H9 (cell line): Measurements from ENCODE around the gene KIAA2012. TPM values are rescaled to one million over a fixed set of nuclear protein-coding genes. Genes with fewer than 3 reads are reported as not detected.

ENCODE experiments used
- DNase-seq: peaks from one replicate; pipeline ENCODE4 v3.0.0-alpha.2; 2017
- H2AFZ ChIP-seq: one replicate; pipeline ENCODE4 v1.6.1; 2013; ENCODE audit warnings: mild to moderate bottlenecking, low read length, control low read depth, moderate library complexity
- H2AK5ac ChIP-seq: 2 replicates; pipeline ENCODE4 v1.6.1; 2013; ENCODE audit warnings: low read length, control low read depth, mixed read lengths; ENCODE audit not compliant: insufficient read length
- H2BK120ac ChIP-seq: one replicate; pipeline ENCODE4 v1.6.1; 2013; ENCODE audit warnings: low read depth, mild to moderate bottlenecking, low read length, control low read depth, inconsistent platforms; ENCODE audit not compliant: poor library complexity, severe bottlenecking
- H2BK12ac ChIP-seq: 2 replicates; pipeline ENCODE4 v1.6.1; 2013; ENCODE audit warnings: low read length, control low read depth, mixed read lengths, low read depth; ENCODE audit not compliant: insufficient read length
- H2BK15ac ChIP-seq: 2 replicates; pipeline ENCODE4 v1.6.1; 2013; ENCODE audit warnings: low read depth, low read length, control low read depth
- H2BK20ac ChIP-seq: one replicate; pipeline ENCODE4 v1.6.1; 2013; ENCODE audit warnings: low read depth, mild to moderate bottlenecking, low read length, control low read depth, inconsistent platforms; ENCODE audit not compliant: poor library complexity, severe bottlenecking
- H2BK5ac ChIP-seq: 2 replicates; pipeline ENCODE4 v1.6.1; 2013; ENCODE audit warnings: low read length, control low read depth, mixed read lengths; ENCODE audit not compliant: insufficient read length
- H3K14ac ChIP-seq: 2 replicates; pipeline ENCODE4 v1.6.1; 2013; ENCODE audit warnings: low read length, control low read depth; ENCODE audit not compliant: insufficient read depth
- H3K18ac ChIP-seq: 2 replicates; pipeline ENCODE4 v1.6.1; 2013; ENCODE audit warnings: low read depth, mild to moderate bottlenecking, mixed read lengths, low read length, control low read depth; ENCODE audit not compliant: insufficient read length
- H3K23ac ChIP-seq: 2 replicates; pipeline ENCODE4 v1.6.1; 2013; ENCODE audit warnings: low read length, control low read depth, mixed read lengths, low read depth; ENCODE audit not compliant: insufficient read length
- H3K23me2 ChIP-seq: 2 replicates; pipeline ENCODE4 v1.6.1; 2013; ENCODE audit warnings: low read depth, mild to moderate bottlenecking, mixed read lengths, low read length, control low read depth; ENCODE audit not compliant: insufficient read length, poor library complexity, severe bottlenecking
- H3K27ac ChIP-seq: 2 replicates; pipeline ENCODE4 v1.5.1; 2013; ENCODE audit warnings: low read length, control low read depth, mixed read lengths, low read depth; ENCODE audit not compliant: insufficient read length
- H3K27me3 ChIP-seq: 2 replicates; pipeline ENCODE4 v1.6.1; 2013; ENCODE audit warnings: low read length, control low read depth, inconsistent platforms; ENCODE audit not compliant: insufficient read depth
- H3K4ac ChIP-seq: 2 replicates; pipeline ENCODE4 v1.6.1; 2013; ENCODE audit warnings: low read depth, mild to moderate bottlenecking, control low read depth, inconsistent platforms, low read length, moderate library complexity
- H3K4me1 ChIP-seq: 2 replicates; pipeline ENCODE4 v1.6.1; 2013; ENCODE audit warnings: low read length, control low read depth, inconsistent platforms; ENCODE audit not compliant: insufficient read depth
- H3K4me2 ChIP-seq: 2 replicates; pipeline ENCODE4 v1.6.1; 2013; ENCODE audit warnings: low read length, control low read depth, mixed read lengths; ENCODE audit not compliant: insufficient read length, insufficient read depth
- H3K56ac ChIP-seq: 2 replicates; pipeline ENCODE4 v1.6.1; 2013; ENCODE audit warnings: low read depth, mild to moderate bottlenecking, mixed read lengths, low read length, control low read depth; ENCODE audit not compliant: insufficient read length
- H3K79me1 ChIP-seq: 2 replicates; pipeline ENCODE4 v1.6.1; 2013; ENCODE audit warnings: low read depth, mild to moderate bottlenecking, moderate library complexity, low read length, control low read depth, inconsistent platforms; ENCODE audit not compliant: insufficient read depth, poor library complexity, severe bottlenecking
- H3K79me2 ChIP-seq: 2 replicates; pipeline ENCODE4 v1.6.1; 2013; ENCODE audit warnings: low read length, control low read depth, inconsistent platforms; ENCODE audit not compliant: insufficient read depth
- H3K9ac ChIP-seq: 2 replicates; pipeline ENCODE4 v1.6.1; 2013; ENCODE audit warnings: low read length, control low read depth, mixed read lengths; ENCODE audit not compliant: insufficient read length; ENCODE audit errors: extremely low read depth
- H3K9me3 ChIP-seq: one replicate; pipeline ENCODE4 v1.6.1; 2013; ENCODE audit warnings: low read depth, low read length, inconsistent platforms; ENCODE audit not compliant: control insufficient read depth
- H3T11ph ChIP-seq: one replicate; pipeline ENCODE4 v1.6.1; 2013; ENCODE audit warnings: mild to moderate bottlenecking, low read length, control low read depth, inconsistent platforms
- H4K20me1 ChIP-seq: one replicate; pipeline ENCODE4 v1.6.1; 2013; ENCODE audit not compliant: control insufficient read depth, insufficient read length, insufficient read depth
- H4K5ac ChIP-seq: 2 replicates; pipeline ENCODE4 v1.6.1; 2013; ENCODE audit warnings: low read depth, mild to moderate bottlenecking, mixed read lengths, low read length, control low read depth; ENCODE audit not compliant: insufficient read length
- H4K8ac ChIP-seq: replicated peaks from 2 replicates; pipeline ENCODE4 v1.6.1; 2013; ENCODE audit warnings: low read length, control low read depth, mixed read lengths, low read depth; ENCODE audit not compliant: insufficient read length
- H4K91ac ChIP-seq: 2 replicates; pipeline ENCODE4 v1.6.1; 2013; ENCODE audit warnings: low read depth, mild to moderate bottlenecking, moderate library complexity, mixed read lengths, low read length, control low read depth; ENCODE audit not compliant: insufficient read length
- H3K27ac Mint-ChIP-seq, 3 experiments: 2 replicates in 2 of 3; 3 replicates in 1 of 3; pipeline ENCODE4 v1.8.0; 2020 to 2021; ENCODE audit warnings: mixed read lengths in 3 of 3, mild to moderate bottlenecking in 1 of 3, moderate library complexity in 1 of 3
- H3K27me3 Mint-ChIP-seq: 2 replicates; pipeline ENCODE4 v1.8.0; 2021; ENCODE audit warnings: low read depth, mild to moderate bottlenecking, moderate library complexity, mixed read lengths
- H3K36me3 Mint-ChIP-seq, 3 experiments: 2 replicates in 2 of 3; 3 replicates in 1 of 3; pipeline ENCODE4 v1.8.0; 2020 to 2021; ENCODE audit warnings: low read depth in 3 of 3, mixed read lengths in 3 of 3; ENCODE audit not compliant: insufficient read depth in 1 of 3
- H3K4me1 Mint-ChIP-seq, 2 experiments: 2 replicates each; pipeline ENCODE4 v1.8.0; 2020; ENCODE audit warnings: mixed read lengths in 2 of 2
- H3K4me3 Mint-ChIP-seq, 2 experiments: 2 replicates in 1 of 2; 3 replicates in 1 of 2; pipeline ENCODE4 v1.8.0; 2020 to 2021; ENCODE audit warnings: mild to moderate bottlenecking in 2 of 2, mixed read lengths in 2 of 2, moderate library complexity in 1 of 2
- H3K9me3 Mint-ChIP-seq, 2 experiments: 2 replicates in 1 of 2; 3 replicates in 1 of 2; pipeline ENCODE4 v1.8.0; 2020; ENCODE audit warnings: mild to moderate bottlenecking in 2 of 2, mixed read lengths in 2 of 2, moderate library complexity in 1 of 2
- CTCF ChIP-seq: fragments of 200-600 bp; sonication (generic); conservative IDR thresholded peaks from 3 replicates; pipeline ENCODE4 v1.8.0; 2021; ENCODE audit warnings: antibody characterized with exemption, mild to moderate bottlenecking
- WGBS: extraction: QIAGEN DNeasy Blood & Tissue Kit; methylation state at CpG from one replicate; pipeline ENCODE4 v1.1.7; 2013; ENCODE audit warnings: missing lambda C conversion rate, low lambda C conversion rate, mixed read lengths; ENCODE audit not compliant: insufficient read length; ENCODE audit errors: extremely low coverage; 5-methylcytosine and 5-hydroxymethylcytosine counted together
- total RNA-seq: library from RNA; stranded (reverse); gene quantifications from 2 replicates; pipeline ENCODE4 v1.2.1, GENCODE V29; 2021

Gene KIAA2012
- total RNA-seq, 1 experiment from 2014 or later, result not detected

- H2BK15ac ChIP-seq, result no peak overlapping the region
- no peak overlapping the region for H3K14ac ChIP-seq
- no peak overlapping the region for H3K4me2 ChIP-seq
- H4K20me1 ChIP-seq, result no peaks in the 10 kb centered on the region
- H3K4ac ChIP-seq, result no peak overlapping the region
- Mint-ChIP-seq H3K27ac (no peak overlapping the region), H3K27me3 (peaks cover 1% of the 10 kb centered on the region), H3K9me3 (no peaks in the 10 kb centered on the region), H3K36me3 (no peaks in the 10 kb centered on the region), H3K4me1 (peaks cover 32 to 44% of the 10 kb centered on the region in 2 experiments), H3K4me3 (no peak overlapping the region)
- no peak overlapping the region for H2BK20ac ChIP-seq
- H3K18ac ChIP-seq, result no peak overlapping the region
- no peaks in the 10 kb centered on the region for H3K27me3 ChIP-seq
- no peaks in the 10 kb centered on the region for H3K79me2 ChIP-seq
- H4K8ac ChIP-seq, result no peak overlapping the region
- no peaks in the 10 kb centered on the region for H3K9me3 ChIP-seq
- DNase-seq, result no peak
- H3K56ac ChIP-seq, result no peak overlapping the region
- H4K5ac ChIP-seq, result no peak overlapping the region
- H2BK5ac ChIP-seq, result no peak overlapping the region
- no peak overlapping the region for H2AK5ac ChIP-seq
- H3K9ac ChIP-seq, result no peak overlapping the region
- no peak for TF ChIP-seq CTCF
- H4K91ac ChIP-seq, result no peak overlapping the region
- H2BK12ac ChIP-seq, result no peak overlapping the region
- H3K4me1 ChIP-seq, result peaks cover 3% of the 10 kb centered on the region; the same call in 1 of the 2 replicates
- no peak overlapping the region for H3K27ac ChIP-seq
- no peak overlapping the region for H2AFZ ChIP-seq
- WGBS, result no CpG with 5 or more reads among the region's 1 CpG
- no peaks in the 10 kb centered on the region for H3K23me2 ChIP-seq
- no peaks in the 10 kb centered on the region for H3K79me1 ChIP-seq
- no peak overlapping the region for H3T11ph ChIP-seq
- no peak overlapping the region for H3K23ac ChIP-seq
- no peak overlapping the region for H2BK120ac ChIP-seq
Measured at GRCh38 chr2:202142540-202142939, 69.5 kb downstream of the KIAA2012 start.
